AG09309 (cell line): ENCODE results near the gene OPN5.
A peak's percentile ranks its signal among the peaks of the same experiment; 100 is the strongest.

Experiments used
- DNase-seq: peaks from one replicate; pipeline ENCODE4 v3.0.0-alpha.2; 2010; ENCODE audit warnings: low read depth
- H3K4me3 ChIP-seq: 2 replicates; pipeline ENCODE4 v1.5.1; 2011; ENCODE audit warnings: mild to moderate bottlenecking, low read depth, low read length, moderate library complexity; ENCODE audit not compliant: control insufficient read depth
- TF ChIP-seq, protein P1 (sequence below): IDR thresholded peaks from 2 replicates; pipeline ENCODE4 v1.5.1; 2011; ENCODE audit warnings: mild to moderate bottlenecking, low read depth, low read length, inconsistent platforms; ENCODE audit not compliant: insufficient read depth, control insufficient read depth; ENCODE audit errors: missing control alignments

The OPN5 gene

DNA sequence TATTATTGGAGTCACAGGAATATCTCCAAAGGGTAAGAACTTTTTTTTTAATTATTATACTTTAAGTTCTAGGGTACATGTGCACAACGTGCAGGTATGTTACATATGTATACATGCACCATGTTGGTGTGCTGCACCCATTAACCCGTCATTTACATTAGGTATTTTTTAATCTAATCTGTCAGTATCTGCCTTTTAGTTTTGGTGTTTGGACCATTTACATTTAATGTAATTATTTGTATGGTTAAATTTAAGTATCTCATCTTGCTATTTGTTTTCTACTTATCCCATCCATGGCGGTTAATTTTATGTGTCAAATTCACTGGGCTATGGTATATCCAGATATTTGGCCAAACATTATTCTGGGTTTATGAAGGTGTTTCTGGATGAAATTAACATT lies 15.4 kb upstream of the OPN5 start:
- no peak for DNase-seq
- H3K4me3 ChIP-seq = no peak overlapping the region
- TF ChIP-seq, protein P1, sequence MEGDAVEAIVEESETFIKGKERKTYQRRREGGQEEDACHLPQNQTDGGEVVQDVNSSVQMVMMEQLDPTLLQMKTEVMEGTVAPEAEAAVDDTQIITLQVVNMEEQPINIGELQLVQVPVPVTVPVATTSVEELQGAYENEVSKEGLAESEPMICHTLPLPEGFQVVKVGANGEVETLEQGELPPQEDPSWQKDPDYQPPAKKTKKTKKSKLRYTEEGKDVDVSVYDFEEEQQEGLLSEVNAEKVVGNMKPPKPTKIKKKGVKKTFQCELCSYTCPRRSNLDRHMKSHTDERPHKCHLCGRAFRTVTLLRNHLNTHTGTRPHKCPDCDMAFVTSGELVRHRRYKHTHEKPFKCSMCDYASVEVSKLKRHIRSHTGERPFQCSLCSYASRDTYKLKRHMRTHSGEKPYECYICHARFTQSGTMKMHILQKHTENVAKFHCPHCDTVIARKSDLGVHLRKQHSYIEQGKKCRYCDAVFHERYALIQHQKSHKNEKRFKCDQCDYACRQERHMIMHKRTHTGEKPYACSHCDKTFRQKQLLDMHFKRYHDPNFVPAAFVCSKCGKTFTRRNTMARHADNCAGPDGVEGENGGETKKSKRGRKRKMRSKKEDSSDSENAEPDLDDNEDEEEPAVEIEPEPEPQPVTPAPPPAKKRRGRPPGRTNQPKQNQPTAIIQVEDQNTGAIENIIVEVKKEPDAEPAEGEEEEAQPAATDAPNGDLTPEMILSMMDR = no peak

GRCh38 chr6:47767102-47767501 lies 14.7 kb upstream of the OPN5 start:
- no peak overlapping the region for H3K4me3 ChIP-seq
- DNase-seq = no peak
- TF ChIP-seq, protein P1 = no peak

DNA sequence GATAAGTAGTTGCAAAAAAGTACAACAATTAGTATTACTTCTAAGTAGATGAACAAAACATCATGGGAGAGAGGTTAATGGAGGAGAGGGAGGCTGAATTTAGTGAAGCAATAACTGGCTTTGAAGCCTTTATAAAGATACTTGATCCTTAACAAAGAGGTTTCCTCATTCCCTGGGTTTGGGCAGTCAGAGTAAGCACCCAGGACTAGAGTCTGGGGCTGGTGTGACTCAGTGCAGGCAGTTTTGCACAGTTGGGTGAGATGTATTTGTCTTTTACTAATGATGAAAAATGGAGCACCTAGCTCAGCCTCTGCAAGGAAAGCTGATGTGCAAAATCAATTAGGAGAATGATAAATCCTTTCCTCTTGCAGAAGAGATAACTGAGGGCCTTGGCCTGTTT lies 11.8 kb upstream of the OPN5 start:
- no peak overlapping the region for H3K4me3 ChIP-seq
- DNase-seq = no peak
- TF ChIP-seq, protein P1 = no peak

DNA sequence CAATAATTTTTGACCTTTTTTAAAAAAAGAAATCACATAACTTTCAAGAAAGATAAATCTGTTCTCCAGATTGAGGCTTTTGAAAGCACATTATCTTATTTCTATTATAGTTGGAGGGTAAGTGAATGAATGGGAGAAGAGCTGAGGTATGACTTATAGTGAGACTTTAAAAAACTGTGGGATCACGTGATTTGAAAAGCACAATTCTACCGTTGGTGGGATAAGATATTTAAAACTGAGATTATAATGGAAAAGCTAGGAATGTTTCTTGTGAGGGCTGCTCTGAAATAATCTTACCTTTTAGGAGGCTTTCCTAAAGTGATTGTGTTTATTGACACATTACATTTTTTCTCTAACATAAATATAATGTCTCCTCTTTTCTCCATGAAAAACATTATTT lies 9.5 kb upstream of the OPN5 start:
- TF ChIP-seq, protein P1 = no peak
- no peak for DNase-seq
- H3K4me3 ChIP-seq = no peak overlapping the region

DNA sequence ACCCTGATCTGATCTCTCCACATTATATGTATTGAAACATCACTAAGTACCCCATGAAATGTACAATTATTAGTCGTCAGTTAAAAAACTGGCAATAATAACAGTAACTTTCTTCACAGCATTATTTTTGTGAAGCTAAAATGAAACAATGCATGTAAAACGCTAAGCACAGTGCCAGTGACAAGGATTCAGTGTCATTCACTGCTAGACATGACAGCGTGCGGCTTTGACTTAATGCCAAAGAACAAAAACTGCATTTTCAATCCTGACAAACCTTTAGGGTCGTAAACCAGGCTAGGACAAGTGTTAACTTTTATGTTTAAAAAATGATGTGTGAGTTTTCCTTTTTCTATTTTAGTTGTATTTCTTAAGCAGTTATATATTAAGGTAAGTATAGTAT lies 8.8 kb upstream of the OPN5 start:
- no peak overlapping the region for H3K4me3 ChIP-seq
- no peak for DNase-seq
- TF ChIP-seq, protein P1 = no peak

- DNase-seq = peak; percentile 28
- TF ChIP-seq, protein P1 = peak; percentile 67
- H3K4me3 ChIP-seq = no peak overlapping the region
These were observed 1.1 kb upstream of the OPN5 start for GRCh38 chr6:47780510-47781356.

DNA sequence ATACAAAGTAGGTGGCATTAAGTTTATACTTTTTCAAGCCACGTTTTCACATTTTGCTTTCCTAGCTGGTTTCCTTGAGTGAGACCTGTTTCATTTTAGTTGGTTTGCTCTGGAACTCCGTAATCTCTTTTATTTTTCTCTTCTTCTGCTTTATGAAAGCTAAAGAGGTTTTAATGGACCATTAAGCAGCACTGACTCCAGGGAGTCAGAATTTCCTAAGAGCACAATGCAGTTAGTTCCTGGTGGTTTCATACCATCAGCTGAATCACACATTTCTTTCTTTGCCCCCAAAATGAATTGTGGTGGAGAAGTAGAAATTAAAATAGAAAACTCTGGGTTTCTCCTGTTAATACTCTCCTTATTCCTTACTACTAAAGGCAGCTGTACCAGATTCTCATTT lies 3.4 kb downstream of the OPN5 start:
- no peak for DNase-seq
- TF ChIP-seq, protein P1 = no peak
- no peak overlapping the region for H3K4me3 ChIP-seq
